ENCODE measurements around the gene RSRC2. TPM values are rescaled to one million over a fixed set of nuclear protein-coding genes. Genes with fewer than 3 reads are reported as not detected.

Gene RSRC2
- total and polyA plus RNA-seq, 9 of the 15 experiments (the other 6 are each of a cell fraction or from before 2014, with no cell fraction given): 52.6 to 123 (median 80.3) TPM

- no peak for ATAC-seq
- H2AFZ ChIP-seq (ENCODE audit: low read depth, low read length): peak overlapping the region; percentile 22; the same call in 1 of the 2 replicates
Measured at GRCh38 chr12:122460061-122460460, 66.7 kb downstream of the RSRC2 start.

More at GRCh38 chr12:122460061-122460460, 66.7 kb downstream of the RSRC2 start:
- no peaks in the 10 kb centered on the region for H3K36me3 ChIP-seq (ENCODE audit: control insufficient read depth, insufficient read depth, low read length)
- WGBS (ENCODE audit: insufficient coverage, low coverage, missing lambda C conversion rate): 61% methylated on average over 5 of the region's 7 CpGs
- no peaks in the 10 kb centered on the region; a peak in 1 of 5 replicates for H3K4me1 ChIP-seq (replicated peaks in 1 of 2; ENCODE audit: control insufficient read depth in 2 of 2, insufficient read depth in 2 of 2, low read length in 2 of 2)
- no peak overlapping the region for H3K9ac ChIP-seq (ENCODE audit: insufficient read depth in 1 of 2, low read depth in 2 of 2, low read length in 2 of 2)
- no peak overlapping the region for H3K4me2 ChIP-seq (ENCODE audit: insufficient read depth, low read length)
- no TSS peak for BruUV-seq (replicated peaks)
- no peaks in the 10 kb centered on the region for H4K20me1 ChIP-seq (replicated peaks; ENCODE audit: control insufficient read depth, insufficient read depth, low read length)
- intact Hi-C loops (cut with micrococcal nuclease): no loop called here
- FAIRE-seq: no peak
- CTCF ChIA-PET (ENCODE audit: low intra/inter-chr PET ratio): no interaction called here
- in situ Hi-C loops (cut with MboI): no loop called here
- H3K9me3 ChIP-seq (replicated peaks; ENCODE audit: control insufficient read depth, insufficient read depth, low read depth, low read length): no peaks in the 10 kb centered on the region
- no peak for DNase-seq (ENCODE audit: extremely low read depth in 1 of 4, low spot score in 3 of 4)
- no peaks in the 10 kb centered on the region for H3K79me2 ChIP-seq (ENCODE audit: control insufficient read depth, insufficient read depth, low read length)
- H3K9me1 ChIP-seq (ENCODE audit: control insufficient read depth, insufficient read depth, low read length): no peaks in the 10 kb centered on the region
- H3K27me3 ChIP-seq (ENCODE audit: control insufficient read depth in 2 of 2, insufficient read depth in 2 of 2, low read length in 2 of 2): no peaks in the 10 kb centered on the region
- no peak overlapping the region for H3K4me3 ChIP-seq
- no peak overlapping the region for H3K27ac ChIP-seq (ENCODE audit: extremely low read depth, low read depth, low read length)
- TF ChIP-seq, protein P1, sequence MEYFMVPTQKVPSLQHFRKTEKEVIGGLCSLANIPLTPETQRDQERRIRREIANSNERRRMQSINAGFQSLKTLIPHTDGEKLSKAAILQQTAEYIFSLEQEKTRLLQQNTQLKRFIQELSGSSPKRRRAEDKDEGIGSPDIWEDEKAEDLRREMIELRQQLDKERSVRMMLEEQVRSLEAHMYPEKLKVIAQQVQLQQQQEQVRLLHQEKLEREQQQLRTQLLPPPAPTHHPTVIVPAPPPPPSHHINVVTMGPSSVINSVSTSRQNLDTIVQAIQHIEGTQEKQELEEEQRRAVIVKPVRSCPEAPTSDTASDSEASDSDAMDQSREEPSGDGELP (CRISPR knock-in tag; IDR thresholded peaks at IDR 0.05; ENCODE audit: borderline replicate concordance): no peak
- TF ChIP-seq FIP1L1 (IDR thresholded peaks at IDR 0.05; ENCODE audit: low read depth, low read length, poor library complexity, severe bottlenecking): no peak
- no peak for TF ChIP-seq KAT8 (IDR thresholded peaks at IDR 0.05; ENCODE audit: low read depth)
- TF ChIP-seq, protein P2, sequence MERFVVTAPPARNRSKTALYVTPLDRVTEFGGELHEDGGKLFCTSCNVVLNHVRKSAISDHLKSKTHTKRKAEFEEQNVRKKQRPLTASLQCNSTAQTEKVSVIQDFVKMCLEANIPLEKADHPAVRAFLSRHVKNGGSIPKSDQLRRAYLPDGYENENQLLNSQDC (CRISPR knock-in tag; IDR thresholded peaks at IDR 0.05): no peak
- TF ChIP-seq BACH1 (tag; IDR thresholded peaks at IDR 0.05): no peak
- no peak for TF ChIP-seq MAZ (CRISPR knock-in tag; conservative IDR thresholded peaks at IDR 0.05 in 1 of 2, IDR thresholded peaks at IDR 0.05 in 1 of 2)
- no peak for TF ChIP-seq ZBTB5 (IDR thresholded peaks at IDR 0.05)
- no peak for TF ChIP-seq ZNF224 (CRISPR knock-in tag; IDR thresholded peaks at IDR 0.05)
- TF ChIP-seq ZNF449 (CRISPR knock-in tag; IDR thresholded peaks at IDR 0.05): no peak
- POLR2A ChIA-PET: interaction anchor here (1.3 kb wide), 1 partner anchor 11 kb away, joined by 3 read pairs; no protein-coding TSS in a partner anchor

Measured in K562 (cell line).